HL-60/S4 (cell line): ENCODE measurements around the gene ANLN.

Source experiments
- in situ Hi-C: fragments of 300-500 bp; cut with MboI; formaldehyde crosslinking; loops from 2 replicates; pipeline ENCODE4 v1.14.3; 2022; ENCODE audit warnings: low sequenced_read_pairs

ANLN gene

GRCh38 chr7:36407636-36408550, 18.2 kb downstream of the ANLN start:
- in situ Hi-C loops = no loop called here

- in situ Hi-C loops = no loop called here
Observed at GRCh38 chr7:36408589-36408988, 18.9 kb downstream of the ANLN start.

- in situ Hi-C loops = no loop called here
Observed at GRCh38 chr7:36409180-36409579, 19.5 kb downstream of the ANLN start.

GRCh38 chr7:36415144-36415543, 25.5 kb downstream of the ANLN start:
- in situ Hi-C loops = no loop called here

- in situ Hi-C loops = no loop called here
Observed at GRCh38 chr7:36416251-36416650, 26.6 kb downstream of the ANLN start.

- in situ Hi-C loops = no loop called here
Observed at GRCh38 chr7:36420307-36420706, 30.6 kb downstream of the ANLN start.

- in situ Hi-C loops = no loop called here
Observed at GRCh38 chr7:36422072-36422471, 32.4 kb downstream of the ANLN start.

- in situ Hi-C loops = no loop called here
Observed at GRCh38 chr7:36423633-36424032, 34.0 kb downstream of the ANLN start.

- in situ Hi-C loops = no loop called here
Observed at GRCh38 chr7:36430186-36430585, 40.5 kb downstream of the ANLN start.

GRCh38 chr7:36430881-36431280, 41.2 kb downstream of the ANLN start:
- in situ Hi-C loops = no loop called here

GRCh38 chr7:36438211-36438610, 48.5 kb downstream of the ANLN start:
- in situ Hi-C loops = no loop called here

GRCh38 chr7:36439624-36440023, 50.0 kb downstream of the ANLN start:
- in situ Hi-C loops = no loop called here

GRCh38 chr7:36440880-36441279, 51.2 kb downstream of the ANLN start:
- in situ Hi-C loops = no loop called here

- in situ Hi-C loops = no loop called here
Observed at GRCh38 chr7:36441344-36442022, 51.8 kb downstream of the ANLN start.

- in situ Hi-C loops = no loop called here
Observed at GRCh38 chr7:36448781-36449379, 59.2 kb downstream of the ANLN start.

- in situ Hi-C loops = no loop called here
Observed at GRCh38 chr7:36449685-36450084, 60.0 kb downstream of the ANLN start.

GRCh38 chr7:36453769-36454168, 64.1 kb downstream of the ANLN start:
- in situ Hi-C loops = no loop called here

GRCh38 chr7:36455646-36456045, 66.0 kb downstream of the ANLN start:
- in situ Hi-C loops = no loop called here

- in situ Hi-C loops = no loop called here
Observed at GRCh38 chr7:36456138-36456537, 66.5 kb downstream of the ANLN start.

GRCh38 chr7:36456548-36456947, 66.9 kb downstream of the ANLN start:
- in situ Hi-C loops = no loop called here

GRCh38 chr7:36459236-36459960, 69.7 kb downstream of the ANLN start:
- in situ Hi-C loops = no loop called here
